Esophagus squamous epithelium (tissue), 5 donors: Measurements from ENCODE around the gene RER1. TPM values are rescaled to one million over a fixed set of nuclear protein-coding genes. Genes with fewer than 3 reads are reported as not detected.

Experiments
- DNase-seq: peaks from one replicate; lab custom pipeline; 2025; lab: John Stamatoyannopoulos, UW
- H3K27ac ChIP-seq, 4 donors: fragments of 200-600 bp; sonication (generic); one replicate each; pipeline ENCODE4 v1.5.1; 2016 to 2019; ENCODE audit warnings: mild to moderate bottlenecking in 1 of 4
- H3K27me3 ChIP-seq, 4 donors: fragments of 200-600 bp; sonication (generic); 1 replicate in 3 of 4; 2 replicates in 1 of 4; pipeline versions ENCODE4 v1.5.1 to v1.6.0; 2017 to 2021; ENCODE audit warnings: antibody characterized with exemption in 1 of 4
- H3K36me3 ChIP-seq, 3 donors: fragments of 200-600 bp; sonication (generic); one replicate each; pipeline ENCODE4 v1.5.1; 2016 to 2019
- H3K4me1 ChIP-seq, 3 donors: fragments of 200-600 bp; sonication (generic); one replicate each; pipeline ENCODE4 v1.5.1; 2017 to 2019
- H3K4me3 ChIP-seq, 4 donors: fragments of 200-600 bp; sonication (generic); 1 replicate in 3 of 4; 2 replicates in 1 of 4; pipeline ENCODE4 v1.5.1; 2016 to 2019; ENCODE audit warnings: mild to moderate bottlenecking in 2 of 4, moderate library complexity in 1 of 4
- H3K9me3 ChIP-seq, 3 donors: fragments of 200-600 bp; sonication (generic); one replicate each; pipeline ENCODE4 v1.5.1; 2016 to 2019
- POLR2A ChIP-seq, 4 donors: fragments of 450-650 bp; IDR thresholded peaks; one replicate each; pipeline ENCODE4 v1.6.1; 2017; ENCODE audit warnings: antibody characterized with exemption in 4 of 4, mild to moderate bottlenecking in 4 of 4, moderate library complexity in 3 of 4
- WGBS, 2 donors: methylation state at CpG; one replicate each; pipeline ENCODE4 v1.1.5; 2018; 5-methylcytosine and 5-hydroxymethylcytosine counted together
- intact Hi-C: fragments of 100-400 bp; cut with DNase I; formaldehyde crosslinking; loops from one replicate; pipeline ENCODE4 v1.15.0; 2022
- total RNA-seq, 4 donors: library from RNA; depleted of rRNA; stranded (reverse); fragments of >200 nt; gene quantifications; one replicate each; pipeline ENCODE4 v1.1.0, GENCODE V29; 2016
- TF ChIP-seq, protein P1 (sequence below), 6 experiments: fragments of 450-650 bp in 4 of 6; fragments of 200-600 bp in 2 of 6; sonication (generic) in 2 of 6; IDR thresholded peaks; one replicate each; pipeline ENCODE4 v1.5.1; 2016 to 2019; ENCODE audit warnings: antibody characterized with exemption in 6 of 6, mild to moderate bottlenecking in 4 of 6, moderate library complexity in 4 of 6
- donor health status: DM: yes; HTN: yes; CAD: no.

RER1 gene
- total RNA-seq, 4 donors from 2014 or later, result 63.3 to 136 (median 75.7) TPM

DNA sequence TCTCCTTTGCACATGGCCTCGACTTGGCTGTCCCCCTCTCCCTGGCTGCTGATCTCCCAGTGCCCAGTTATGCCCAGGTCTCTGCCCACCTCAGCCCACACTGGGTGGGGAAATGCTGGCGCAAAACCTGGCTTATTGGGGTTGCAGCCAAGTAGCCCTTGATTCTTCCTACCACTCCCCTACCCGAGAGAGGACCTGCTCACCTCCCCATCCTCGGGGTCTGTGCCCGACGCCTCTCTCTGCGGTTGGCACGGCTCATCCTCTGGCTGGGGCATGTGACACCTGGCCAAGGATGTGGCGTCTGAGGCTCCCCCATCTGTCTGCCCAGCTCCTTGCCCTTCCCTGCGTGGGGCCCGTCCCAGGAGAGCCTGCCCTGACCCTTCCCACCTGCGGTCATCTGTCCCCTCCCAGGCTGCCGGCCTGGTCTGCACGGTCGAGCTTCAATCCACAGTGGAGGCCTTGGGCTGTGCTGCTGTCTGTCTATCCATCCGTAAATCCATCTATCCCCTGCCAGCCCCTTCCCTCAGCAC, 27.2 kb downstream of the RER1 start:
- Histone ChIP-seq H3K36me3 (no peaks in the 10 kb centered on the region), H3K4me1 (peaks cover 19 to 41% (median 22%) of the 10 kb centered on the region in 3 donors), H3K9me3 (peaks cover 0 to 7% (median 0%) of the 10 kb centered on the region in 3 donors), H3K27ac (no peak overlapping the region), H3K4me3 (no peak overlapping the region), H3K27me3 (peaks cover 0 to 73% (median 0%) of the 10 kb centered on the region in 4 donors)
- no peak for DNase-seq
- TF ChIP-seq, protein P1, sequence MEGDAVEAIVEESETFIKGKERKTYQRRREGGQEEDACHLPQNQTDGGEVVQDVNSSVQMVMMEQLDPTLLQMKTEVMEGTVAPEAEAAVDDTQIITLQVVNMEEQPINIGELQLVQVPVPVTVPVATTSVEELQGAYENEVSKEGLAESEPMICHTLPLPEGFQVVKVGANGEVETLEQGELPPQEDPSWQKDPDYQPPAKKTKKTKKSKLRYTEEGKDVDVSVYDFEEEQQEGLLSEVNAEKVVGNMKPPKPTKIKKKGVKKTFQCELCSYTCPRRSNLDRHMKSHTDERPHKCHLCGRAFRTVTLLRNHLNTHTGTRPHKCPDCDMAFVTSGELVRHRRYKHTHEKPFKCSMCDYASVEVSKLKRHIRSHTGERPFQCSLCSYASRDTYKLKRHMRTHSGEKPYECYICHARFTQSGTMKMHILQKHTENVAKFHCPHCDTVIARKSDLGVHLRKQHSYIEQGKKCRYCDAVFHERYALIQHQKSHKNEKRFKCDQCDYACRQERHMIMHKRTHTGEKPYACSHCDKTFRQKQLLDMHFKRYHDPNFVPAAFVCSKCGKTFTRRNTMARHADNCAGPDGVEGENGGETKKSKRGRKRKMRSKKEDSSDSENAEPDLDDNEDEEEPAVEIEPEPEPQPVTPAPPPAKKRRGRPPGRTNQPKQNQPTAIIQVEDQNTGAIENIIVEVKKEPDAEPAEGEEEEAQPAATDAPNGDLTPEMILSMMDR (IDR thresholded peaks at IDR 0.05), result no peak
- TF ChIP-seq POLR2A (IDR thresholded peaks at IDR 0.05), result no peak
- 78 to 88% methylated on average over 15 to 16 of the region's 16 CpGs for WGBS, 2 donors
- intact Hi-C loops, result no loop called here

DNA sequence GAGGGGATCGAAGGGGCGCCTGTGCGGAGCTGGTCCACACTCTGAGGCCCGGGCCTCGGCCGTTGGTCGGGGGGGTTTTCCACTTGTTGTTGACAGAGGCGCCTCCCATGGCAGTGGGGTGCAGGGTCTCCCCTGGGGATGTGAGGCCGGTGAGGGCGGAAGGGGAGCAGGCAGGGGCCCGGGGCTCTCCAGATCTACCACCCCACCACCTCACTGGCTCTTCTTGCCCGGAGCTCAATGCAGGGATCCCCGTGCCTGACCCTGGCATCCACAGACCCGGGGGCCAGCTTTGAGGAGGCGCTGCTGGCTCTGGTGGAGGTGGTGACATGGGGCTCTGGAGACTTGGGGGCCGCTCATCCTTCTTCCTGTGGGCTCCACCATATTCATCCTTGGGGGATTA, 27.8 kb downstream of the RER1 start:
- Histone ChIP-seq H3K4me1 (peaks cover 13 to 36% (median 16%) of the 10 kb centered on the region in 3 donors), H3K27ac (no peak overlapping the region), H3K4me3 (no peak overlapping the region), H3K27me3 (peaks cover 0 to 74% (median 0%) of the 10 kb centered on the region in 4 donors), H3K9me3 (peaks cover 0 to 7% (median 0%) of the 10 kb centered on the region in 3 donors), H3K36me3 (no peaks in the 10 kb centered on the region)
- no peak for DNase-seq
- intact Hi-C loops, result no loop called here
- 54 to 70% methylated on average over 6 to 8 of the region's 16 CpGs for WGBS, 2 donors
- TF ChIP-seq, protein P1 (IDR thresholded peaks at IDR 0.05), result no peak
- no peak for TF ChIP-seq POLR2A (IDR thresholded peaks at IDR 0.05)

DNA sequence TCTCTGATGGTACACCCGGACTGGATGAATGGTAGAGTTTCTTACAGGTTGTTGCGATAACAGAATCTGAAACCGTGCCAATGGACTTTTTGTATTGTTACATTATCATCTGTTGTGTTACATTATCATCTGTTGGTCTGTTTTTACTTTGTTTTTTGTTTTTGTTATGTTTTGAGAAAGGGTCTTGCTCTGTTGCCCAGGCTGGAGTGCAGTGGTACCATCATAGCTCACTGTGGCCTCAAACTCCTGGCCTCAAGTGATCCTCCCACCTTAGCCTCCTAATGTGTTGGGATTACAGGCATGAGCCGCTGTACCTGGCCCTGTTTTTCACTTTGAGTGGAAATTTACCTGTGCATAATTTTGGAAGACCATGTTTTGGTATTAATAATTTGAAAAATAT, 30.9 kb downstream of the RER1 start:
- intact Hi-C loops, result no loop called here
- TF ChIP-seq, protein P1 (IDR thresholded peaks at IDR 0.05), result no peak
- TF ChIP-seq POLR2A (IDR thresholded peaks at IDR 0.05), result no peak
- H3K9me3 ChIP-seq, result peaks cover 0 to 7% (median 0%) of the 10 kb centered on the region in 3 donors
- no peaks in the 10 kb centered on the region for H3K36me3 ChIP-seq
- peaks cover 0 to 68% (median 0%) of the 10 kb centered on the region in 4 donors for H3K27me3 ChIP-seq
- no peak for DNase-seq
- H3K4me3 ChIP-seq, result no peak overlapping the region
- H3K27ac ChIP-seq, result no peak overlapping the region
- WGBS, 2 donors, result 78 to 93% methylated on average over 4 of the region's 4 CpGs
- peaks cover 2 to 11% (median 3%) of the 10 kb centered on the region in 3 donors for H3K4me1 ChIP-seq

DNA sequence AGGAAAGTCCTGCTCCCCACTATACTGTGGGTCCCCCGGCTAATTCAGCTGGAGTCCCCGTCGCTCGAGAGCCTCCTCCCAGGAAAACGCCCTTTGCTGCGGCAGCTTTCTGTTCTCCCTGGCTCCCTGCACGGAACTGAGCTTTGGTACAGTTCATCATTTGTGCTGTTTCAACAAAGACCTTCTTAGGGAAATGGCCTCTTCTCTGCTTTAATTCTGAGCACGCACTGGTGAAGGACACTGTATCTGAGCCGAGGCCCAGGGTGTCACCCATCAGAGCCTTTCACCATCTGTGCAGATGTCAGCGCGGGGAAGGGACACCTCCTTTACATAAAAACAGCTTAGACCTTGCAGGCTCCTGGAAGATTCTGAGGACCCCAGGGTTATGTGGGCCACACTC, 34.3 kb downstream of the RER1 start:
- WGBS, 2 donors, result 89 to 94% methylated on average over 3 to 11 of the region's 11 CpGs
- H3K36me3 ChIP-seq, result no peaks in the 10 kb centered on the region
- H3K4me3 ChIP-seq, result no peak overlapping the region
- TF ChIP-seq, protein P1 (IDR thresholded peaks at IDR 0.05), result no peak
- TF ChIP-seq POLR2A (IDR thresholded peaks at IDR 0.05), result no peak
- intact Hi-C loops, result no loop called here
- peaks cover 0 to 15% (median 5%) of the 10 kb centered on the region in 3 donors for H3K9me3 ChIP-seq
- no peak for DNase-seq
- peaks cover 9 to 39% (median 21%) of the 10 kb centered on the region in 3 donors for H3K4me1 ChIP-seq
- peaks cover 0 to 68% (median 0%) of the 10 kb centered on the region in 4 donors for H3K27me3 ChIP-seq
- no peak overlapping the region for H3K27ac ChIP-seq

DNA sequence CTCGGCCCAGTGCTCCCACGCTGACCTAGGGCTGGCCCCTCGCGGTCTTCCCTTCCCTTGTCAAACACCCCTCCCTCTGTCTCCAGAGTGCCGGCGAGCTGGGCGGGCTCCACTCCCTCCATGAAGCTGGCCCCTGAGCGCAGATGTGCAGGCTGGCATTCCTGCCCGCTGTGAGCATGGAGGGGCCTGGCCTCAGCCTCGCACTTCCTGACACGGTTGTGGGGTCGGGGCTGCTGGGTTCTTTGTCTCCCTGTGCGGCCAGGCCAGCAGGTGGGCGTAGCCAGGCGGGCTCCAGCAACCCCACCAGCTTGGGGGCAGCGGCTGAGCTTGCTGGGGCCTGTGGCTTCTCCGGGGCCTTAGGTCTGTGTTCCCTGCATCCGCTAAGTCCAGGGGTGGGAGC, 34.9 kb downstream of the RER1 start:
- peaks cover 0 to 67% (median 0%) of the 10 kb centered on the region in 4 donors for H3K27me3 ChIP-seq
- H3K9me3 ChIP-seq, result peaks cover 0 to 15% (median 5%) of the 10 kb centered on the region in 3 donors
- no peak for DNase-seq
- H3K36me3 ChIP-seq, result no peaks in the 10 kb centered on the region
- intact Hi-C loops, result no loop called here
- WGBS, 2 donors, result 53% methylated on average over 3 of the region's 18 CpGs; no CpG with 5 or more reads in 1 of the 2 donors
- H3K4me1 ChIP-seq, result peaks cover 11 to 45% (median 22%) of the 10 kb centered on the region in 3 donors
- H3K27ac ChIP-seq, result no peak overlapping the region
- no peak overlapping the region for H3K4me3 ChIP-seq
- TF ChIP-seq, protein P1 (IDR thresholded peaks at IDR 0.05), result no peak
- no peak for TF ChIP-seq POLR2A (IDR thresholded peaks at IDR 0.05)
